ENCODE measurements around the gene ATF7. TPM values are rescaled to one million over a fixed set of nuclear protein-coding genes. Genes with fewer than 3 reads are reported as not detected.
A peak's percentile ranks its signal among the peaks of the same experiment; 100 is the strongest.

ATF7 gene
- total RNA-seq, 1 donor from 2014 or later: 14.2 TPM

DNA sequence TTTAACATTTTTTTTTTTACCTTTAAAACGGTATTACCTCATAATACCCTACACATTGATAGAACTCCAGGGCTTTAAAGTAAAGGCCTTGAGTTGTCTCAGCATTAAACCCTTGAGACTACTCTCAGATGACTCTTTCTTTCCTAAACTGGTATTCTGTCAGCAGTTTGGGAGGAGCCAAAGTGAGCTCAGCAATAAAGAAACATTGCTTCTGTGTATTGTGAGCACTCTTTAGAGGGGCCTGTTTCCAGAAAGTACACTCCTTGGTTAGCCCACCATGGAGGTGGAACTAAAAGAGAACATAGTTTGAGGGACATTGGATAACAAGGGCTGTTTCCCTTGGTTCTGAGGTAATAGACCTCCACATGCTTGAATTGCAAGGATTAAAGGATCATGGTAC, 147.3 kb downstream of the ATF7 start:
- Histone ChIP-seq H3K27me3 (ENCODE audit: control insufficient read depth, insufficient read depth, low read length) (no peaks in the 10 kb centered on the region), H3K4me3 (ENCODE audit: low read depth, low read length) (no peak overlapping the region), H3K36me3 (ENCODE audit: control insufficient read depth, insufficient read depth, low read length) (peaks cover 4% of the 10 kb centered on the region)
- TF ChIP-seq, protein P1, sequence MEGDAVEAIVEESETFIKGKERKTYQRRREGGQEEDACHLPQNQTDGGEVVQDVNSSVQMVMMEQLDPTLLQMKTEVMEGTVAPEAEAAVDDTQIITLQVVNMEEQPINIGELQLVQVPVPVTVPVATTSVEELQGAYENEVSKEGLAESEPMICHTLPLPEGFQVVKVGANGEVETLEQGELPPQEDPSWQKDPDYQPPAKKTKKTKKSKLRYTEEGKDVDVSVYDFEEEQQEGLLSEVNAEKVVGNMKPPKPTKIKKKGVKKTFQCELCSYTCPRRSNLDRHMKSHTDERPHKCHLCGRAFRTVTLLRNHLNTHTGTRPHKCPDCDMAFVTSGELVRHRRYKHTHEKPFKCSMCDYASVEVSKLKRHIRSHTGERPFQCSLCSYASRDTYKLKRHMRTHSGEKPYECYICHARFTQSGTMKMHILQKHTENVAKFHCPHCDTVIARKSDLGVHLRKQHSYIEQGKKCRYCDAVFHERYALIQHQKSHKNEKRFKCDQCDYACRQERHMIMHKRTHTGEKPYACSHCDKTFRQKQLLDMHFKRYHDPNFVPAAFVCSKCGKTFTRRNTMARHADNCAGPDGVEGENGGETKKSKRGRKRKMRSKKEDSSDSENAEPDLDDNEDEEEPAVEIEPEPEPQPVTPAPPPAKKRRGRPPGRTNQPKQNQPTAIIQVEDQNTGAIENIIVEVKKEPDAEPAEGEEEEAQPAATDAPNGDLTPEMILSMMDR (IDR thresholded peaks at IDR 0.05; ENCODE audit: insufficient read depth, low read length, poor library complexity, severe bottlenecking): no peak
- DNase-seq (ENCODE audit: low read depth): no peak

DNA sequence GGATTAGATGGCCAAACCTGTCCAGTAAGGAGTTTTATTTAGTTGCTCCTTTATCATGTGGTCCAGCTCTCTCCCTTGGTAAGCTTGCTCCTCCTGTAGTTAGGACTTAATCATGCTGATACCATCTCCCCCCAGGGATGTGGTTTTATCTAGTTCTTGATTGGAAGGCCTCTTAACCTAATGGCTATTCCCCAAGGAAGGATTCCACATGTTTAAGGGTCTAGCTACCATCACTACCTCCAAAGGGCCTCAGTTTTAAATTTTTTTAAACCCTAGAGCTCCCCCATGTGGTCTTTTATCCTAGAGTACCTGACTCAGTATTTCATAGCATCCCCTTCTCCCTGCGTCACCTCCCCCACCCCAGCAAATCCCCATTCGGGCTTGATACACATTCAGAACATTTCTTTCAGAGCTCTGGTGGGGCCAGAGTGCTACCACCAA, 149.4 kb downstream of the ATF7 start:
- Histone ChIP-seq H3K4me3 (ENCODE audit: low read depth, low read length) (no peak overlapping the region), H3K36me3 (ENCODE audit: control insufficient read depth, insufficient read depth, low read length) (no peaks in the 10 kb centered on the region), H3K27me3 (ENCODE audit: control insufficient read depth, insufficient read depth, low read length) (no peaks in the 10 kb centered on the region)
- DNase-seq (ENCODE audit: low read depth): no peak
- TF ChIP-seq, protein P1 (IDR thresholded peaks at IDR 0.05; ENCODE audit: insufficient read depth, low read length, poor library complexity, severe bottlenecking): peak; percentile 40

DNA sequence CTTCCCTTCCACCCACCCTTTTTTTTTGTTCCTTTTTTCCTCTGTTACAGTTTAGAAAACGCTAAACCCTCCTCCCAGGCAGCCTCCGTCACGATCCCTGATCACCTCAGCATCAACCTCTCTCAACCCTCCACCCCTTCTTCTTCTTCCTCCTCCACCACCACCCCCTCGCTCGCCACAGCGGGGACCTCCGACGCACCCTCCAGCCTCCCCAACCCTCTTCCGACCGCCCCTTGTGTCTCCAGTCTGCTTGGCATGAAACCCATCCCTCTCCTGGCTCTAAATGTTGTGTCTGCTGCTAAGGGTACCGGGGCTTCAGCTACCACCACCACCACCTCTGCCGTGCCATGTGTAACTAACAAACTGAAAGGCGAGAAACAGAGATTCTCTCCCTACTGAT, 151.4 kb downstream of the ATF7 start:
- H3K4me3 ChIP-seq (ENCODE audit: low read depth, low read length): no peak overlapping the region
- no peaks in the 10 kb centered on the region for H3K27me3 ChIP-seq (ENCODE audit: control insufficient read depth, insufficient read depth, low read length)
- no peak for DNase-seq (ENCODE audit: low read depth)
- TF ChIP-seq, protein P1 (IDR thresholded peaks at IDR 0.05; ENCODE audit: insufficient read depth, low read length, poor library complexity, severe bottlenecking): no peak
- H3K36me3 ChIP-seq (ENCODE audit: control insufficient read depth, insufficient read depth, low read length): no peaks in the 10 kb centered on the region

DNA sequence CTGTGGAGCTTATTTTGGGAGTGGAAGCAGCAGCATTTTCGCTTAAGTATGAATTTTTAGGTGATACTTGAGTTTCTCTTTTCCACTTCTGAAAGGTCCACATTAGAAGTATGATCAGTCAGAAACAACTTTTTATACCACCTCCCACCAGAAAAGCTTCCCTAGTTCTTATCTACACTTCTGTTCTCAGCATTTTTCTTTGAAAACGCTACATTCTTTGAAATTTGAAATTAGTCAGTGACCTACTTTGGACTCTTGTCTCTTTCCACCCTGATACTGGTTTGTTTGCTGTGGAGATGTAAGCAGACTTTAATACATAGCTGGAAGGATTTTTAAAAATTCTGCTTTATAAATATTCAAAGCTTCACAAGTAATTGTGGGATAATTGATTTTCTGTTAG, 152.1 kb downstream of the ATF7 start:
- Histone ChIP-seq H3K27me3 (ENCODE audit: control insufficient read depth, insufficient read depth, low read length) (no peaks in the 10 kb centered on the region), H3K36me3 (ENCODE audit: control insufficient read depth, insufficient read depth, low read length) (no peaks in the 10 kb centered on the region), H3K4me3 (ENCODE audit: low read depth, low read length) (no peak overlapping the region)
- DNase-seq (ENCODE audit: low read depth): no peak
- TF ChIP-seq, protein P1 (IDR thresholded peaks at IDR 0.05; ENCODE audit: insufficient read depth, low read length, poor library complexity, severe bottlenecking): no peak

DNA sequence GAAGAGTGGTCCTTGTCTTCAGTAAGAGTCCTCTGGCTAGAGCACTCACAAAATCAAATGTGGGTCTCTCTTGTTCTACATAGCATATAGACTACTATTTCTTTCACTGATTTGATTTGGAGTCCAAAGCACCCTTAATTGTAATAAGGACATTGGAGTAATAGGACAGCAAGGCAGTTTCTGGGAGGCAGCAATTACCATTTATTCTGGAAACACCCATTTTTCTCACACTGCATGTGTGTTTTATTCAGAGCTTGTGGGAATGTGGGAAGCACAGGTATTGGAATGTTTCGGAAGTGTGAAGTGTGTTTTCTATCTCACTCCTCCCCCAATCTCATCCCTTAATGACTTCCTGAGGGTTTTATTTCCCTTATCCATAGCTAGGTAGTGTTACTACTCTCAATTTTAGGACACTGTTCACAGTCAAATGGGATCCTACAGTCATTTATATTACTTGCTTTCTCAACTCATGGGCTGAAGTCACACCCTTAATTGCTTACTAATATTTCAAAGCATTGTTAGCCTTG, 154.1 kb downstream of the ATF7 start:
- no peak for DNase-seq (ENCODE audit: low read depth)
- Histone ChIP-seq H3K27me3 (ENCODE audit: control insufficient read depth, insufficient read depth, low read length) (no peaks in the 10 kb centered on the region), H3K36me3 (ENCODE audit: control insufficient read depth, insufficient read depth, low read length) (peaks cover 2% of the 10 kb centered on the region), H3K4me3 (ENCODE audit: low read depth, low read length) (no peak overlapping the region)
- TF ChIP-seq, protein P1 (IDR thresholded peaks at IDR 0.05; ENCODE audit: insufficient read depth, low read length, poor library complexity, severe bottlenecking): no peak

DNA sequence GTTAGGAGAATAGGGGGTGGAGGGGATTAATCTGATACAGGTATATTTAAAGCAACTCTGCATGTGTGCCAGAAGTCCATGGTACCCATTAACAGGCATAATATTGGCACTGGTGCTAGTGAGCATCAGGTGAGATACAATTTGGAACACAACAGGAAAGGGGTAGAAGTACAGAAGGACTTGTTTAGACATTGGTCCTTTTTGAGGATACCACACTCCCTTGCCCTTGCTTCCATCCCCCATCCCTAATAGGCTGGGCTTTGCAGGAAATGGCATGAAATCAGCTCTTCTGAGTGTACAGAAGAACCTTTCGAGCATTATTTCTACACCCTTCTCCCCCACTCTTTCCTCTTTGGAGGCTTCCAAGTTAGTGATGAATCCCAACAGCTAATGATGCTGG, 157.9 kb downstream of the ATF7 start:
- DNase-seq (ENCODE audit: low read depth): no peak
- H3K4me3 ChIP-seq (ENCODE audit: low read depth, low read length): no peak overlapping the region
- TF ChIP-seq, protein P1 (IDR thresholded peaks at IDR 0.05; ENCODE audit: insufficient read depth, low read length, poor library complexity, severe bottlenecking): no peak
- H3K36me3 ChIP-seq (ENCODE audit: control insufficient read depth, insufficient read depth, low read length): peaks cover 4% of the 10 kb centered on the region
- H3K27me3 ChIP-seq (ENCODE audit: control insufficient read depth, insufficient read depth, low read length): no peaks in the 10 kb centered on the region

All from kidney epithelial cell (primary cell).